ENCODE measurements around the gene LDHD.

LDHD gene

GRCh38 chr16:75062976-75063346 is 53.6 kb downstream of the LDHD start:
- H3K4me1 ChIP-seq (ENCODE audit: insufficient read depth, low read length) = peaks cover 11% of the 10 kb centered on the region; the same call in 1 of the 2 replicates
- H3K4me3 ChIP-seq (ENCODE audit: low read length) = no peak overlapping the region
- no peak overlapping the region for H3K27ac ChIP-seq (ENCODE audit: low read length)
- H3K9me3 ChIP-seq (ENCODE audit: insufficient read depth, low read depth, low read length) = no peaks in the 10 kb centered on the region
- H3K9ac ChIP-seq (ENCODE audit: low read depth, low read length) = no peak overlapping the region
- no peaks in the 10 kb centered on the region for H3K36me3 ChIP-seq (ENCODE audit: insufficient read depth, low read depth, low read length)
- no peaks in the 10 kb centered on the region for H3K27me3 ChIP-seq (ENCODE audit: insufficient read depth, low read length)

- H3K9ac ChIP-seq (ENCODE audit: low read depth, low read length) = no peak overlapping the region
These were observed 54.2 kb downstream of the LDHD start for GRCh38 chr16:75062135-75062975.

More at GRCh38 chr16:75062135-75062975, 54.2 kb downstream of the LDHD start:
- no peak overlapping the region for H3K4me3 ChIP-seq (ENCODE audit: low read length)
- no peak overlapping the region for H3K27ac ChIP-seq (ENCODE audit: low read length)
- peaks cover 11% of the 10 kb centered on the region; the same call in 1 of the 2 replicates for H3K4me1 ChIP-seq (ENCODE audit: insufficient read depth, low read length)
- no peaks in the 10 kb centered on the region for H3K27me3 ChIP-seq (ENCODE audit: insufficient read depth, low read length)
- no peaks in the 10 kb centered on the region for H3K9me3 ChIP-seq (ENCODE audit: insufficient read depth, low read depth, low read length)
- H3K36me3 ChIP-seq (ENCODE audit: insufficient read depth, low read depth, low read length) = no peaks in the 10 kb centered on the region
